LNCAP (cell line): ENCODE results near the gene CLSTN2.

ENCODE experiments used
- CTCF ChIP-seq: fragments of 450-650 bp; IDR thresholded peaks from 2 replicates; pipeline ENCODE4 v1.5.1; 2017; ENCODE audit warnings: mild to moderate bottlenecking

The CLSTN2 gene

GRCh38 chr3:140375002-140375401 lies 440.0 kb downstream of the CLSTN2 start:
- no peak for TF ChIP-seq CTCF

GRCh38 chr3:140376136-140376889 lies 441.3 kb downstream of the CLSTN2 start:
- no peak for TF ChIP-seq CTCF

GRCh38 chr3:140377644-140378043 lies 442.7 kb downstream of the CLSTN2 start:
- no peak for TF ChIP-seq CTCF

GRCh38 chr3:140378571-140379340 lies 443.8 kb downstream of the CLSTN2 start:
- TF ChIP-seq CTCF: no peak

- no peak for TF ChIP-seq CTCF
Observed at GRCh38 chr3:140384028-140384771, 449.2 kb downstream of the CLSTN2 start.

- TF ChIP-seq CTCF: no peak
Observed at GRCh38 chr3:140384876-140385275, 449.9 kb downstream of the CLSTN2 start.

- no peak for TF ChIP-seq CTCF
Observed at GRCh38 chr3:140386357-140387100, 451.5 kb downstream of the CLSTN2 start.
